H9 (cell line): Measurements from ENCODE around the gene COASY. TPM values are rescaled to one million over a fixed set of nuclear protein-coding genes. Genes with fewer than 3 reads are reported as not detected.
A peak's percentile ranks its signal among the peaks of the same experiment; 100 is the strongest.

Experiments
- DNase-seq: peaks from one replicate; pipeline ENCODE4 v3.0.0-alpha.2; 2017
- H2AFZ ChIP-seq: one replicate; pipeline ENCODE4 v1.6.1; 2013; ENCODE audit warnings: mild to moderate bottlenecking, low read length, control low read depth, moderate library complexity
- H2AK5ac ChIP-seq: 2 replicates; pipeline ENCODE4 v1.6.1; 2013; ENCODE audit warnings: low read length, control low read depth, mixed read lengths; ENCODE audit not compliant: insufficient read length
- H2BK120ac ChIP-seq: one replicate; pipeline ENCODE4 v1.6.1; 2013; ENCODE audit warnings: low read depth, mild to moderate bottlenecking, low read length, control low read depth, inconsistent platforms; ENCODE audit not compliant: poor library complexity, severe bottlenecking
- H2BK12ac ChIP-seq: 2 replicates; pipeline ENCODE4 v1.6.1; 2013; ENCODE audit warnings: low read length, control low read depth, mixed read lengths, low read depth; ENCODE audit not compliant: insufficient read length
- H2BK15ac ChIP-seq: 2 replicates; pipeline ENCODE4 v1.6.1; 2013; ENCODE audit warnings: low read depth, low read length, control low read depth
- H2BK20ac ChIP-seq: one replicate; pipeline ENCODE4 v1.6.1; 2013; ENCODE audit warnings: low read depth, mild to moderate bottlenecking, low read length, control low read depth, inconsistent platforms; ENCODE audit not compliant: poor library complexity, severe bottlenecking
- H2BK5ac ChIP-seq: 2 replicates; pipeline ENCODE4 v1.6.1; 2013; ENCODE audit warnings: low read length, control low read depth, mixed read lengths; ENCODE audit not compliant: insufficient read length
- H3K14ac ChIP-seq: 2 replicates; pipeline ENCODE4 v1.6.1; 2013; ENCODE audit warnings: low read length, control low read depth; ENCODE audit not compliant: insufficient read depth
- H3K18ac ChIP-seq: 2 replicates; pipeline ENCODE4 v1.6.1; 2013; ENCODE audit warnings: low read depth, mild to moderate bottlenecking, mixed read lengths, low read length, control low read depth; ENCODE audit not compliant: insufficient read length
- H3K23ac ChIP-seq: 2 replicates; pipeline ENCODE4 v1.6.1; 2013; ENCODE audit warnings: low read length, control low read depth, mixed read lengths, low read depth; ENCODE audit not compliant: insufficient read length
- H3K23me2 ChIP-seq: 2 replicates; pipeline ENCODE4 v1.6.1; 2013; ENCODE audit warnings: low read depth, mild to moderate bottlenecking, mixed read lengths, low read length, control low read depth; ENCODE audit not compliant: insufficient read length, poor library complexity, severe bottlenecking
- H3K27ac ChIP-seq: 2 replicates; pipeline ENCODE4 v1.5.1; 2013; ENCODE audit warnings: low read length, control low read depth, mixed read lengths, low read depth; ENCODE audit not compliant: insufficient read length
- H3K27me3 ChIP-seq: 2 replicates; pipeline ENCODE4 v1.6.1; 2013; ENCODE audit warnings: low read length, control low read depth, inconsistent platforms; ENCODE audit not compliant: insufficient read depth
- H3K4ac ChIP-seq: 2 replicates; pipeline ENCODE4 v1.6.1; 2013; ENCODE audit warnings: low read depth, mild to moderate bottlenecking, control low read depth, inconsistent platforms, low read length, moderate library complexity
- H3K4me1 ChIP-seq: 2 replicates; pipeline ENCODE4 v1.6.1; 2013; ENCODE audit warnings: low read length, control low read depth, inconsistent platforms; ENCODE audit not compliant: insufficient read depth
- H3K4me2 ChIP-seq: 2 replicates; pipeline ENCODE4 v1.6.1; 2013; ENCODE audit warnings: low read length, control low read depth, mixed read lengths; ENCODE audit not compliant: insufficient read length, insufficient read depth
- H3K56ac ChIP-seq: 2 replicates; pipeline ENCODE4 v1.6.1; 2013; ENCODE audit warnings: low read depth, mild to moderate bottlenecking, mixed read lengths, low read length, control low read depth; ENCODE audit not compliant: insufficient read length
- H3K79me1 ChIP-seq: 2 replicates; pipeline ENCODE4 v1.6.1; 2013; ENCODE audit warnings: low read depth, mild to moderate bottlenecking, moderate library complexity, low read length, control low read depth, inconsistent platforms; ENCODE audit not compliant: insufficient read depth, poor library complexity, severe bottlenecking
- H3K79me2 ChIP-seq: 2 replicates; pipeline ENCODE4 v1.6.1; 2013; ENCODE audit warnings: low read length, control low read depth, inconsistent platforms; ENCODE audit not compliant: insufficient read depth
- H3K9ac ChIP-seq: 2 replicates; pipeline ENCODE4 v1.6.1; 2013; ENCODE audit warnings: low read length, control low read depth, mixed read lengths; ENCODE audit not compliant: insufficient read length; ENCODE audit errors: extremely low read depth
- H3K9me3 ChIP-seq: one replicate; pipeline ENCODE4 v1.6.1; 2013; ENCODE audit warnings: low read depth, low read length, inconsistent platforms; ENCODE audit not compliant: control insufficient read depth
- H3T11ph ChIP-seq: one replicate; pipeline ENCODE4 v1.6.1; 2013; ENCODE audit warnings: mild to moderate bottlenecking, low read length, control low read depth, inconsistent platforms
- H4K20me1 ChIP-seq: one replicate; pipeline ENCODE4 v1.6.1; 2013; ENCODE audit not compliant: control insufficient read depth, insufficient read length, insufficient read depth
- H4K5ac ChIP-seq: 2 replicates; pipeline ENCODE4 v1.6.1; 2013; ENCODE audit warnings: low read depth, mild to moderate bottlenecking, mixed read lengths, low read length, control low read depth; ENCODE audit not compliant: insufficient read length
- H4K8ac ChIP-seq: replicated peaks from 2 replicates; pipeline ENCODE4 v1.6.1; 2013; ENCODE audit warnings: low read length, control low read depth, mixed read lengths, low read depth; ENCODE audit not compliant: insufficient read length
- H4K91ac ChIP-seq: 2 replicates; pipeline ENCODE4 v1.6.1; 2013; ENCODE audit warnings: low read depth, mild to moderate bottlenecking, moderate library complexity, mixed read lengths, low read length, control low read depth; ENCODE audit not compliant: insufficient read length
- H3K27ac Mint-ChIP-seq, 3 experiments: 2 replicates in 2 of 3; 3 replicates in 1 of 3; pipeline ENCODE4 v1.8.0; 2020 to 2021; ENCODE audit warnings: mixed read lengths in 3 of 3, mild to moderate bottlenecking in 1 of 3, moderate library complexity in 1 of 3
- H3K27me3 Mint-ChIP-seq: 2 replicates; pipeline ENCODE4 v1.8.0; 2021; ENCODE audit warnings: low read depth, mild to moderate bottlenecking, moderate library complexity, mixed read lengths
- H3K36me3 Mint-ChIP-seq, 3 experiments: 2 replicates in 2 of 3; 3 replicates in 1 of 3; pipeline ENCODE4 v1.8.0; 2020 to 2021; ENCODE audit warnings: low read depth in 3 of 3, mixed read lengths in 3 of 3; ENCODE audit not compliant: insufficient read depth in 1 of 3
- H3K4me1 Mint-ChIP-seq, 2 experiments: 2 replicates each; pipeline ENCODE4 v1.8.0; 2020; ENCODE audit warnings: mixed read lengths in 2 of 2
- H3K4me3 Mint-ChIP-seq, 2 experiments: 2 replicates in 1 of 2; 3 replicates in 1 of 2; pipeline ENCODE4 v1.8.0; 2020 to 2021; ENCODE audit warnings: mild to moderate bottlenecking in 2 of 2, mixed read lengths in 2 of 2, moderate library complexity in 1 of 2
- H3K9me3 Mint-ChIP-seq, 2 experiments: 2 replicates in 1 of 2; 3 replicates in 1 of 2; pipeline ENCODE4 v1.8.0; 2020; ENCODE audit warnings: mild to moderate bottlenecking in 2 of 2, mixed read lengths in 2 of 2, moderate library complexity in 1 of 2
- CTCF ChIP-seq: fragments of 200-600 bp; sonication (generic); conservative IDR thresholded peaks from 3 replicates; pipeline ENCODE4 v1.8.0; 2021; ENCODE audit warnings: antibody characterized with exemption, mild to moderate bottlenecking
- WGBS: extraction: QIAGEN DNeasy Blood & Tissue Kit; methylation state at CpG from one replicate; pipeline ENCODE4 v1.1.7; 2013; ENCODE audit warnings: missing lambda C conversion rate, low lambda C conversion rate, mixed read lengths; ENCODE audit not compliant: insufficient read length; ENCODE audit errors: extremely low coverage; 5-methylcytosine and 5-hydroxymethylcytosine counted together
- total RNA-seq: library from RNA; stranded (reverse); gene quantifications from 2 replicates; pipeline ENCODE4 v1.2.1, GENCODE V29; 2021

Gene COASY
- total RNA-seq, 1 experiment from 2014 or later = 84.1 TPM

GRCh38 chr17:42566883-42567573, 5.1 kb downstream of the COASY start, which contains the start of gene MLX:
Gene MLX (plus strand): TSS chr17:42567100. CDS start chr17:42567125, 25 bp downstream.
- Histone ChIP-seq H3K56ac (no peak within 1 kb of the TSS), H3K27ac (no peak within 1 kb of the TSS), H2AK5ac (no peak within 1 kb of the TSS), H3K18ac (no peak within 1 kb of the TSS), H3K4ac (no peak within 1 kb of the TSS), H2BK15ac (no peak within 1 kb of the TSS), H2BK5ac (no peak within 1 kb of the TSS), H3K79me2 (peaks cover 7% of the 10 kb centered on the region; the same call in 1 of the 2 replicates), H3K4me1 (peaks cover 2% of the 10 kb centered on the region; the same call in 1 of the 2 replicates), H3K14ac (no peak within 1 kb of the TSS; the same call in 1 of the 2 replicates), H2BK12ac (no peak within 1 kb of the TSS), H3K23ac (no peak within 1 kb of the TSS), H4K5ac (no peak within 1 kb of the TSS), H3K79me1 (peaks cover 4% of the 10 kb centered on the region), H3K23me2 (peaks cover 16% of the 10 kb centered on the region), H4K20me1 (no peaks in the 10 kb centered on the region), H4K8ac (no peak within 1 kb of the TSS), H3T11ph (no peak within 1 kb of the TSS), H3K27me3 (no peaks in the 10 kb centered on the region), H2BK120ac (no peak within 1 kb of the TSS), H2AFZ (no peak within 1 kb of the TSS), H3K9me3 (no peaks in the 10 kb centered on the region), H3K9ac (peak within 1 kb of the TSS; percentile 29), H2BK20ac (no peak within 1 kb of the TSS), H4K91ac (no peak within 1 kb of the TSS), H3K4me2 (peak within 1 kb of the TSS; percentile 82)
- Mint-ChIP-seq H3K9me3 (no peaks in the 10 kb centered on the region), H3K36me3 (peaks cover 24 to 68% (median 59%) of the 10 kb centered on the region in 3 experiments), H3K4me1 (peaks cover 17 to 23% of the 10 kb centered on the region in 2 experiments), H3K27me3 (no peaks in the 10 kb centered on the region), H3K4me3 (peak within 1 kb of the TSS; percentile 96 to 97), H3K27ac (peak within 1 kb of the TSS; percentile 86 to 99 (median 87); a peak in 6 of 7 replicates)
- DNase-seq = peak; percentile 95
- no peak; the same call in 2 of the 3 replicates for TF ChIP-seq CTCF
- WGBS = no CpG with 5 or more reads among the region's 72 CpGs
